ENCODE measurements around the gene PARD3.

GRCh38 chr10:34198953-34199352 lies 616.1 kb downstream of the PARD3 start:
- TF ChIP-seq RCOR1 (IDR thresholded peaks at IDR 0.05; ENCODE audit: low read depth, low read length) (no peak), REST (IDR thresholded peaks at IDR 0.05) (no peak), MYC (IDR thresholded peaks at IDR 0.05; ENCODE audit: borderline replicate concordance, low read length) (no peak), POLR2A (IDR thresholded peaks at IDR 0.05; ENCODE audit: low read length) (no peak), CEBPB (IDR thresholded peaks at IDR 0.05) (no peak), CTCF (IDR thresholded peaks at IDR 0.05) (no peak), MAFK (IDR thresholded peaks at IDR 0.05; ENCODE audit: partially characterized antibody) (no peak), SMC3 (IDR thresholded peaks at IDR 0.05) (no peak), USF2 (IDR thresholded peaks at IDR 0.05) (no peak), MAZ (IDR thresholded peaks at IDR 0.05; ENCODE audit: borderline replicate concordance, low read depth, low read length) (no peak)

Measured in A549 (cell line).